Central memory CD4-positive, alpha-beta T cell (primary cell): ENCODE measurements around the gene GPR42.
"Not testable (repeated sequence)": the region's sequence is repeated elsewhere in the genome, so short reads cannot be mapped to it uniquely, and the experiment has no call there.

Experiments
- DNase-seq: peaks from one replicate; pipeline ENCODE4 v3.0.0; 2022

Gene GPR42

GRCh38 chr19:35363711-35364425 lies 7.0 kb upstream of the GPR42 start:
- no peak for DNase-seq

- no peak for DNase-seq
Observed at GRCh38 chr19:35365303-35365702, 5.6 kb upstream of the GPR42 start.

GRCh38 chr19:35368378-35368777 lies 2.5 kb upstream of the GPR42 start:
- no peak for DNase-seq

- DNase-seq: no peak
Observed at GRCh38 chr19:35369522-35369921, 1.3 kb upstream of the GPR42 start.

- no peak for DNase-seq
Observed at GRCh38 chr19:35373492-35373891, 2.6 kb downstream of the GPR42 start.

GRCh38 chr19:35374031-35374430 lies 3.2 kb downstream of the GPR42 start:
- DNase-seq: not testable (repeated sequence)

GRCh38 chr19:35375505-35376307 lies 4.8 kb downstream of the GPR42 start:
- no peak for DNase-seq

GRCh38 chr19:35377656-35378055 lies 6.8 kb downstream of the GPR42 start:
- no peak for DNase-seq

- no peak for DNase-seq
Observed at GRCh38 chr19:35378356-35378755, 7.5 kb downstream of the GPR42 start.

- DNase-seq: not testable (repeated sequence)
Observed at GRCh38 chr19:35379545-35379944, 8.7 kb downstream of the GPR42 start.

GRCh38 chr19:35379992-35380391 lies 9.1 kb downstream of the GPR42 start:
- no peak for DNase-seq

GRCh38 chr19:35380450-35381124 lies 9.7 kb downstream of the GPR42 start:
- no peak for DNase-seq

- no peak for DNase-seq
Observed at GRCh38 chr19:35381318-35381717, 10.4 kb downstream of the GPR42 start.

- no peak for DNase-seq
Observed at GRCh38 chr19:35381926-35382325, 11.1 kb downstream of the GPR42 start.

- DNase-seq: no peak
Observed at GRCh38 chr19:35383536-35383935, 12.7 kb downstream of the GPR42 start.

- DNase-seq: no peak
Observed at GRCh38 chr19:35388277-35389054, 17.6 kb downstream of the GPR42 start.

- no peak for DNase-seq
Observed at GRCh38 chr19:35389192-35389861, 18.5 kb downstream of the GPR42 start.

- no peak for DNase-seq
Observed at GRCh38 chr19:35392742-35393715, 22.2 kb downstream of the GPR42 start.

GRCh38 chr19:35395382-35396199 lies 24.7 kb downstream of the GPR42 start:
- DNase-seq: no peak

- no peak for DNase-seq
Observed at GRCh38 chr19:35396240-35396885, 25.5 kb downstream of the GPR42 start.
